CD4-positive, alpha-beta T cell treated with Interleukin-21 for 1 hour (primary cell): ENCODE measurements around the gene SLC6A12.
A peak's percentile ranks its signal among the peaks of the same experiment; 100 is the strongest.

Experiments
- DNase-seq: peaks from one replicate; pipeline ENCODE4 v3.0.0-alpha.2; 2020

Gene SLC6A12

GRCh38 chr12:157644-158043, 56.3 kb downstream of the SLC6A12 start:
- DNase-seq: no peak

DNA sequence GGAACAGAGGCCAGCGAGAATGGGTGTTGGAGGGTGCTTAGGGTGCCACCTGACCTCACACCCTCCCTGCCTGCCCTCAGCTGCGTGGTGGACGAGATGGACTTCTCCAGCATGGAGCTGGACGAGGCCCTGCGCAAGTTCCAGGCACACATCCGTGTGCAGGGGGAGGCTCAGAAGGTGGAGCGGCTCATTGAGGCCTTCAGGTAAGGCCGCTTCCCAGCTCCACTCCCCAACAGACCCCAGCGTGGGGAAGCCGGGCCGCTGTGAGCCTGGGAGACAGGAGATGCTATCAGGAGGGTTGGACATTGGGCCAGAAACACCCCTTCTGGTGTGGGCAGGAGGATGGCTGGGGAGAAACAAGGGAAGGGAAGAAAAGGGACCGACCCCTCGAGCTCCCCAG, 57.0 kb downstream of the SLC6A12 start:
- no peak for DNase-seq

GRCh38 chr12:155646-156045, 58.3 kb downstream of the SLC6A12 start:
- DNase-seq: no peak

- DNase-seq: no peak
These were observed 59.0 kb downstream of the SLC6A12 start for GRCh38 chr12:155006-155405.

DNA sequence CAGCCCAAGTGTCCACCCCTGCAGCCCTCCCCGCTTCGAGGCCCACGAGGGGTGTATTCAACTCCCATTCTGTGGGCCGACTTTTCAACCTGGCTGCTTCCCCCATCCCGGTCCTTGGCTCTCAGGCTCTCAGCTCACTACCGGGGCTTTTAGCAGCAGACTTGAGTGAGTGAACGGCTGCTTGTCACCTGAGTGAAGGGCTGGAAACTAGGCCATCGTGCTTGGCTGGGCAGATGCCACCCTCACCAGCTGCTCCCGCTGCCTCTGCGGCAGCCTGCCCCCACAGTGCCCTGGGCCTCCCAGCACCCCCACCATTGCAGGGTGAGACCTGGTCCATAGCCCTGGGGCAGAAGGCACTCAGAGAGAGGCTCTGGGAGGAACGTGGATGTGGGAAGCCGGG, 59.9 kb downstream of the SLC6A12 start:
- no peak for DNase-seq

DNA sequence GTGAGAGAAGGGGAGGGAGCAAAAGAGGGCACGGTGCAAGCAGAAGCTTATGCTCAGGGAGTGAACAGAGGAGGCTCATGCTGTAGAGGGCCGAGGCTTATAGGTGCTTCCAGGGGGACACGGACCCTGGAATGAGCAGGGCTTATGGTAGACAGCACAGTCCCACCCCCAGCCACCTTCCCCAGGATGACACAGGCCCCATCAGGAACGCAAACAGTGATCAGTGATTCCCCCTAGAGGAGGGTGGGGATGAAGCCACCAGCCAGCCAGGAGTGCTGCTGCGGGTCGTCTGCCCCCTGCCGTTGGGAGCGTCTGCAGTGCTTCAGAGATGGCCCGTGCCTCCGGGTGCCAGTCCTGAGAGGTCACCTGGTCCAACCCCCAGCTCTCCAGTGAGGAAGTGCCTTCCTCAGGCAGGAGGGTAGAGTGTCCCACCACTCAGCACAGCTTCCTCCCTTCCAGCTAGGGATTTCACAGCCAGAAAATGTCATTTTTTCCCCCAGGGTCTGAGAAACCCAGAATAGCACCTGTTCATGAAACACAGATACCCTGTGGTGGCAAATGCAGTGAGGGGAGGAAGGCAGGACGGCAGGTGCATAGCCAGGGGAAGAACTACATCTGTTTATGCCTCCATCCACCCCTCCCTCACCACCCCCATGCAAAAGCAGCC, 60.7 kb downstream of the SLC6A12 start:
- DNase-seq: peak; percentile 53

DNA sequence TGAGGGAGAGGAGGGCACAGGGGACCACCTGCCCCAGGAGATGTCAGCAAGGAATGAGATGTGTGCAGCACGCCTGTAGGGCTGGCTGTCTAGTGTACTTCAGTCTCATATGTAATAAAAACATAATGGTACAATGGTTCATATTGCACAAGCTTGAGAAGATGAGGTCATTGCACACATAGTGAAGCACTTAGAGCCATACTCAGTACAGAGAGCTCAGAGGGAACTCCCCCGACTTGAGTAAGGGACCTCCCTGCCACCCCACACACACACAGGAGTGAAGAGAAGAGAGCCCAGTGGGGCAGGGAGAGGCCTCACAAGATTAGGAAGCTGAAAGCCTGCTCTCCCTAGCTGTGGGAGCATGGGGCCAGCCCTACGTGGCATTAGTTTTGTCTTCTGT, 61.5 kb downstream of the SLC6A12 start:
- no peak for DNase-seq

GRCh38 chr12:151579-151978, 62.4 kb downstream of the SLC6A12 start:
- DNase-seq: no peak

GRCh38 chr12:148676-149416, 65.1 kb downstream of the SLC6A12 start:
- no peak for DNase-seq

DNA sequence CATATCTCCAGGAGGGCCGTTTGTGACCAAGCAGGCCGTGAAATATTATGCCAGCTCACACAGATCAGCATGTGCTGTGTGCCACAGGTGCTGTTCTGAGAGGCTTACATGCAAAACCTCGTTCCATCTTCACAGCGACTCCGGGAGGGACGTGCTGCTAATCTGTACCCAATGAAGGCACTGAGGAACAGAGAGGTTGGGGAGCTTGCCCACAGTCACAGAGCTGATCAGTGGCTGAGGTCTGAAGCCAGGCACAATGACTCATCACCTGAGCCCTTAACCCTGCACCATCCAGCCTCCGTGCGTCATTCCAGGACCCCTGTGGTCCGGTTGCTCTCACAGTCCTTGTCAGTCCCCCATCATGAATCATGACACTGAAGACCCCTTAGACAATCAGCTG, 66.7 kb downstream of the SLC6A12 start:
- DNase-seq: no peak

- DNase-seq: no peak
These were observed 68.5 kb downstream of the SLC6A12 start for GRCh38 chr12:145369-145960.

GRCh38 chr12:144650-145284, 69.2 kb downstream of the SLC6A12 start:
- no peak for DNase-seq

- no peak for DNase-seq
These were observed 69.8 kb downstream of the SLC6A12 start for GRCh38 chr12:143964-144649.

GRCh38 chr12:140162-140561, 73.8 kb downstream of the SLC6A12 start:
- no peak for DNase-seq
